IPS DF 19.7 (cell line): ENCODE data around the gene ZNF786.
"Not testable (repeated sequence)": the region's sequence is repeated elsewhere in the genome, so short reads cannot be mapped to it uniquely, and the experiment has no call there.

ENCODE experiments used
- DNase-seq: peaks from one replicate; pipeline ENCODE4 v3.0.0-alpha.2; 2013; ENCODE audit warnings: low read depth, low spot score

Gene ZNF786

DNA sequence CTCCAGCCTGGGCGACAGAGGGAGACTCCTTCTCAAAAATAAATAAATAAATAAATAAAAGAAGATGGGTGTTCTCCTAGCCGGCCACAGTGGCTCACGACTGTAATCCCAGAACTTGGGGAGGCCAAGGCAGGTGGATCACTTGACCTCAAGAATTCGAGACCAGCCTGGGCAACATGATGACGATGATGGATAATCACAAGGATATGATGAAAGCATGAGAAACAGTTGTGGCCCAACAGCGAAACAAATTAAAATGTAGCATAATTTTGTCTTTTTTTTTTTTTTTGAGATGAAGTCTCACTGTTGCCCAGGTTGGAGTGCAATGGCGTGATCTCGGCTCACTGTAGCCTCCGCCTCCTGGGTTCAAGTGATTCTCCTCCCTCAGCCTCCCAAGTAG, 12.9 kb downstream of the ZNF786 start:
- DNase-seq, result no peak

DNA sequence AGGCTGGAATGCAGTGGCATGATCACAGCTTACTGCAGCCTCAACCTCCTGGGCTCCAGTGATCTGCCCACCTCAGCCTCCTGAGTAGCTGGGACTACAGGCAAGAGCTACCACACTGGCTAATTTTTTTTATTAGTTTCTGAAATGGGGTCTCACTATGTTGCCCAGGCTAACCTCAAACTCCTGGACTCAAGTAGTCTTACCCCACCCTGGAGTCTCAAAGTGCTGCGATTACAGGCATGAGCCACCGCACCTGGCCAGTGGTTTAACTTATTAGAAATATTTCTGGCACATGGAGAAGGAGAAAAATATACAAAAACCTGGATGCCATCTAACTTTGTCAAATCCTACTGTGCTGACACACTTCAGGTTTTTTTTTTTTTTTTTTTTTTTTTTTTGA, 15.2 kb downstream of the ZNF786 start:
- DNase-seq, result no peak

DNA sequence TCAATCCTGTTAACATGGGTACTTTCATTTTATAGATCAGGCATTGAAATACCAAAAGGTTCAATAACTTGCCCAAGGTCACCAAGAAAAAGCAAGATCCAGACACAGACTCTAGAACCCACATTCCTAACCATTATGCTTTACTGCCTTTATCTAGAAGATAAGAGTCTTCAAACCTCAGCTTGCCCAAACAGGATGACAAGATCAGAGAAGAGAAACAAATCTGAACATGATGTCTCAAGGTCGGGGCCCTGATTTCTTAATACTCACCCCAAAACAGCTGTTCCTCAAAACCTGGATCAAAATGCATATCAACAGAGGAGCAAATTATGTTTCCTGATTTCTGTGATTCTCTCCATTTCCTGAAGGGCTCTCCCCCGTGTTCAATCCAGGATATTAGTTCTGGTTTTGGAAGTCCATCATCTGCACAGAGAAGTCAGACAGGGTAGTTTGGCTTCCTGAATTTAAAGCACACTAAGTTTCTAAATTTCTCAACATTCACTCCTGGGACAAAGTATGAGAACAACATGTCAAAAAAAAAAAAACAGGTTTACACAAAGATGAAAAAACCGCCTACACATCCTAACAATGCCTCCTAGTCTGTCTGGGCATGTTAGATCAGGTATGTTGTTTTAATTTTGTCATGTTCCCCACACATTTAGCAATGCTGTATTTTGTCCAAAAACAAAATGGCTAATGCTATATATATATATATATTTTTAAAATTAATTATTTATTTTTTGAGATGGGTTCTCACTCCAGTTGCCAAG, 16.2 kb downstream of the ZNF786 start:
- no peak for DNase-seq

DNA sequence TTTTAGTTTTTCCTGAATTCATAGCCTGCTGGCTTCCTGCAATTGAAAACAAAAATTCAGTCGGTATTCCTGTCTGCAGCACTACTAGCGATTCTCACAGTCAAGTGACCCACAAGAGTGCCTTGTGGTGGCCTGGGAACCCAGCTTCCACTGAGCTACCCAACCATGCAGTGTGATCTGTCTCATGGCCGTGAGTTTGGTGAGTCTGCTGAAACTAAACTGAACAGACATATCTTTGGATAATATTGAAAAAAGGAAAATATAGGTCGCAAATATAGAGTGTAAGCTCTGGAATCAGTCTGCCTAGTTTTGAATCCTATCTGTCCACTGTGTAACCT, 18.1 kb downstream of the ZNF786 start:
- DNase-seq, result no peak

DNA sequence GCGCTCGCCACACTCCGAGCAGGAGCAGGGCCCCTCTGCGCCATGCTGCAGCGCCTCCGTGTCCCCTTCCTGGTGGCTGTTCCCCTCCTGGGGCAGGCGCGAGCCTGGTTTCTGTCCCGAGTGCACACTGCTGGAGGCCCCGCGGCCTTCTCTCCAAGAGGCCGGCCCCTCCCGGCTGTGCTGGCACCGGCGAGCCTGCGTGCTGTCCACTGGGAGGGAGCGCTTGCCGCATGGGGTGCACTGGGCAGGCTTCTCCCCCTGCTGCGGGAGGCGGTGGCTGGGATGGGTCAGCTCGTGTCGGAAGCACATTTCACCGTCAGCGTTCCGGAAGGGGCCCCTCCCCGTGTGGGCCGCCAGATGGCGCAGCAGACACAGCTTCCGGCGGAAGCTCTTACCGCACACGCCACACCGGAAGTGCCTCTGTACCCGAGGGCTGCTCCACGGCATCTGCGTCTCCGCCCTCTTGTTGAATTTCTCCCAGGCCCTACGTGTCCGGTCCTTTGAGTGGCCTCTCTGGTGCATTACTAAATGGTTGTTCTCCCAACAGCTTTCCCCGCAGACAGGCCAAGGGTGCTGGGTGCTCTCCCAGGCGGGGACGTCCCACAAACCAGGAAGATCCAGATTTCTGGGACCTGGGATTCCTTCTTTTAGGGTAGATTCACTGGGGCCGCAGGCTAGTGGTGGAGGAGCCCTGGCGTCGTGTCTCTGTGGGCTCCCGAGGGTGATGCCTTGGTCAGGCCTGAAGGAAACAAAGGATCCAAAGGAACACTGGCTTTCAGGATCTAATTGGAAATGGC, 18.7 kb downstream of the ZNF786 start:
- DNase-seq, result no peak

DNA sequence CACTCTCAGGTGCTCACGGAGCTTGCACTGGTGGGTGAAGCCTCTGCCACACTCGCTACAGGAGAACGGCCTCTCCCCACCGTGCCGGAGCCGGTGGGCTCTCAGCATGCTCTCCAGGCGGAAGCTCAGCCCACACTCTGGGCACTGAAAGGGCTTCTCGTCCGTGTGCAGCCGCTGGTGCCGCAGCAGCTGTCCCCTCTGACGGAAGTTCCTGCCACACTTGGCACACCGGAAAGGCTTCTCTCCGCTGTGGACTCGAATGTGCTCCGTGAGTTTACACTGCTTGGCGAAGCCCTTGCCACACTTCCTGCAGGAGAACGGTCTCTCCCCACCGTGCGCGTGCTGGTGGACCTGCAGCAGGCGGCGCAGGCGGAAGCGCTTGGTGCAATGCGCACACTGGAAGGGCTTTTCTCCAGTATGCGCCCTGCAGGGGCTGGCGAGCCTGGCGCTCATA, 19.3 kb downstream of the ZNF786 start:
- no peak for DNase-seq

DNA sequence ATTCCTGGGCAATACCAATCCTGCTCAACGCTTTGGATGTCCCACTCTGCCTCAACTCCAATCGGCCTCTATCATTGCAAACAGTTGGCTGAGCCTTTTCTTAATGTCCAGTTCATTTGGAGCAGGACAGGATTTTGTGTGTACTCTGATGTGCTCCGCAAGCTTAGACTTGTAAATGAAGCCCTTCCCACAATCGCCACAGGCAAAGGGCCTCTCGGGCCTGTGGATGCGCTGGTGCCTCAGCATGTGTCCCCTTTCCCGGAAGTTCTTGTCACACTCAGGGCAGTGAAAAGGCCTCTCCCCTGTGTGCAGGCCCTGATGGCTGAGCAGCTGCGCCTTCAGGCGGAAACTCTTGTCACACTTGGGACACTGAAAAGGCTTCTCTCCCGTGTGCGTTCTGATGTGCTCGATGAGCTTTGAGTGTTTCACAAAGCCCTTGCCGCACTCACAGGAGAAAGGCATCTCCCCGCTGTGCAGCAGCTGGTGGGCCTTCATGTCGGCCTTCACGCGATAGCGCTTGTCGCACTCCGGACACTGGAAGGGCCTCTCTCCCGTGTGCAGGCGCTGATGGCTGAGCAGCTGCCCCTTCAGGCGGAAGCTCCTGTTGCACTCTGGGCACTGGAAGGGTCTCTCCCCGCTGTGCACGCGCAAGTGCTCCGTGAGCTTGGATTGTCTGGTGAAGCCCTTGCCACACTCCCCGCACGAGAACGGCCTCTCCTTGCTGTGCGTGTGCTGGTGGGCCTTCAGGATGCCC, 20.0 kb downstream of the ZNF786 start:
- DNase-seq, result no peak

DNA sequence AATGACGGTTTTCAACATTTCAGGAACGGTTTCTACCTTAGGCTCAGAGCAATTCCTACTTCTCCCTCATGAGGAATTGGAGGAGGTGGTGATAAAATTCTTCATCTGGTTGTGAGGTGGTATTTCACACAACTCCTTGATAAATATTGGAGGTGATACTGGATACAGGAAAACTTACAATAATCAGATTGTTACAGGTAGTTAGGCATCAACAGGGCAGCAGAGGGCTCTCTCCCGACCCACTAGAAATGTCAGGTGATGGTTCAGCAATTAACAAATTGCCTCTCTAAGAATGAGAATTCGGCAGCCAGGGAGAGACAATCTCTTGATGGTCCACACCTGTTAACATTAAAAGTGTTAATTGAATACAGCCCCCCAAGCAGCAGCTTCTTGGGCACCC, 22.6 kb downstream of the ZNF786 start:
- DNase-seq, result no peak

DNA sequence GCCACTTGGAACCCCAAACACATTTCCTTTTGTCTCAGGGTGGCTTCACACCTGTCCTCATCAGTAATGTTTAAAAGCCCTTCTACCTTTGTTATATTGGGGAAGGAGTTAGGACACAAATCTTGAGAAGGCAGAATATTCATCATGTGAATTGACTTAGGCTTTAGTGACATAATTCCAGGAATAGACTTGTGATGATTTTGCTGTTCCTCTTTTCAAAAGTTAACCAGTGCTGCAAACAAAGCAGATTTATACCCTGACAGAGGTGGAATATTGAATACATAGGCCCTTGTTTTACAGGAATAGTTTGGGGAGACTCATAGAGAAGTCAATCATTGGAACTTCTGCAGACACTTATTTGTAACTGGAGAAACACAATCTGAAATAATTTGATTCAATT, 27.0 kb downstream of the ZNF786 start:
- no peak for DNase-seq

DNA sequence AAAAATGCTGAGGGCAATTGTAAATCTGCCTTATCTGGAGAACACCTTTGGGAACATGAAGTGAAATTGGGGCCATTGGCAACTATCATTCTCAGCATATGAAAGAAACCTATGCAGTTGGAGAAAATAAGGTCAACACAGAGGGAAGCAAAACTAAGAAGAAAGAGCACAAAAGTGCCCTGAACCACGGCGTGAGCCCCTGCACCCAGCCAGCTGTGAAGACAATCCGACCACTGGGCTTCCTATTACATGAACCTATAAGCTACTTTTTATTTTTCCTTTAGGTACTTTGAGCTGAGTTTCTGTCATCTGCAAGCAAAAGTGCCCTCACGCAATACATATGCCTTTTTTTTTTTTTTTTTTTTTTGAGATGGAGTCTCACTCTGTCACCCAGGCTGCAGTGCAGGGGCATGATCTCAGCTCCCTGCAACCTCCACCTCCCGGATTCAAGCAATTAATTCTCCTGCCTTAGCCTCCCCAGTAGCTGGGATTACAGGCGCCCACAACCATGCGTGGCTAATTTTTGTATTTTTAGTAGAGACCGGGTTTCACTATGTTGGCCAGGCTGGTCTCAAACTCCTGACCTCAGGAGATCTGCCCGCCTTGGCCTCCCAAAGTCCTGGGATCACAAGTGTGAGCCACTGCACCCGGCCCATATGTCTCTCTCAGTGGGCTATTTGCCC, 28.2 kb downstream of the ZNF786 start:
- DNase-seq, result not testable (repeated sequence)

DNA sequence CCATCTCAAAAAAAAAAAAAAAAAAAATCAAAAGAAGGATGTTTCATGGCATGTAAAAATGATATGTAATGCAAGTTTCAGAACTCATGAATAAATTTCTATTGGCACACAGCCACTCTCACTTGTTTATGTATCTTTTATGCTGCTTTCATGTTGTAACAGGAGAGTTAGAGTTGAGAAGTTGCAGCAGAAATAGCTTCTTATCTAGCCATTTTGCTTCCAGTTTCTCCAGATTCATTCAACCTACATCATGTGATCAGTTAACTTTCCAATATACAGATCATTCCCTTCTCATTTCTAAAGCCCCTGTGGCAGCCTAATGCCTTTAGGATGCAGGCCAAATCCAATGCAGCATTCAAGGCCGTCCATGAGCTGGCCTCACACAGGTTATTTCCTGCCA, 30.4 kb downstream of the ZNF786 start:
- DNase-seq, result no peak

DNA sequence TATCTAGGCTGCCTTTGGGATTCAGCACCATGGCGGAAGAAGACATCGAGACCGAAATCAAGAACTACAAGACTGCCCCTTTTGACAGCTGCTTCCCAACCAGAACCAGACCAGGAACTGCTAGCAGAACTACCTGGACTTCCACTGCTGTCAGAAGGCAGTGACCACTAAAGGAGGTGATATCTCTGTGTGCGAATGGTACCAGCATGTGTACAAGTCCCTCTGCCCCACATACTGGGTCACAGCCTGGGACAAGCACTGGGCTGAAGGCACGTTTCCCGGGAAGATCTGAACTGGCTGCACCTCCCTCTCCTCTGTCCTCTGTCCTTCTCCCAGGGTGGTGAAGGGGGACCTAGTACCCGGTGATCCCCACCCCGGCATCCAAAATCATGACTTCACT, 36.6 kb downstream of the ZNF786 start:
- no peak for DNase-seq

DNA sequence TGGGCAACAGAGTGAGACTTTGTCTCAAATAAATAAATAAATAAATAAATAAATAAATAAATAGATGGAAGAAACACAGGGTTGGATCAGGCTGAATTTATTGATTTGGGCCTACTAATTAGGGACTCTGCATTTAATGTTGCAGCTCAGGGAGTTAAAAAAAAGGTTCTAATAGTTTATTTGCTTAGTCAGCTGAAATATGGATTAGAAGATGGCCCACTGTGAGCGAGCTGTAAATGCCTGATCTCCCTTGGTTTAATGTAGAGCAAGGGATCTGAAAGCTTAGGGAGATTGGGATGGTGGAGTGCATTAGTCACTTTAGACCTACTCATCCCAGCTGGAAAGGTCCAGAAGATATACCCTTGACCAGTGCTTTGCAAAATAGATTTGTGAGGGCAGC, 37.1 kb downstream of the ZNF786 start:
- no peak for DNase-seq

DNA sequence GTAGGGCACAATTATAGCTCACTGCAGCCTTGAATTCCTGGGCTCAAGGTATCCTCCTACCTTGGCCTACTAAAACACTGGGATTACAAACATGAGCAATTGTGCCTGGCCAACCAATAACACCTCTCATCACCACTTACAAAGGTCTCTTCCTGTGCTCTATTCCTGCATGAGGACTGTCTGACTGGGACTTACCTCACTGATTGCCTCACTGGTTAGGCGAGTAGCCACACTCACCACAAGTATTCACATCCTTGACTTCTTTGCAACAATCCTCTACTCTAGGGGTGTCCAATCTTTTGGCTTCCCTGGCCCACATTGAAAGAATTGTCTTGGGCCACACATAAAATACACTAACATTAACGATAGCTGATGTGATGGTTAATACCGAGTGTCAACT, 39.6 kb downstream of the ZNF786 start:
- DNase-seq, result no peak

DNA sequence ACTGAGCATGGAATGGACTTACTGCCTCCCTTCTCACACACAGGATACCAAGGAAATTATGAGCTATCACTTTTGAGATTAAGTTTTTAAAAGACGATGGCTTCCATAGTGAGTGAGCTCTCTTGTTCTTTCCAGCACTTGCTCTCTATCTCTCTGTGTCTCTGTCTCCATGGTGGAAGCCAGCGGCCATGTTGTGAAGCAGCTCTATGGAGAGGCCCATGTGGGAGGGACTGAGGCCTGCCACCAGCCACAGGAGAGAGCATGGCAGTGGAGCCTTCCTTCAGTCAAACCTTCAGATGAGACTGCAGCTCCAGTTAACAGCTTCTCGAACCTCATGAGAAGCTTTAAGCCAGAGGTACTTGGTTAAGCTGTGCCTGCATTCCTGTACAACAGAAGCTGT, 41.7 kb downstream of the ZNF786 start:
- DNase-seq, result no peak

DNA sequence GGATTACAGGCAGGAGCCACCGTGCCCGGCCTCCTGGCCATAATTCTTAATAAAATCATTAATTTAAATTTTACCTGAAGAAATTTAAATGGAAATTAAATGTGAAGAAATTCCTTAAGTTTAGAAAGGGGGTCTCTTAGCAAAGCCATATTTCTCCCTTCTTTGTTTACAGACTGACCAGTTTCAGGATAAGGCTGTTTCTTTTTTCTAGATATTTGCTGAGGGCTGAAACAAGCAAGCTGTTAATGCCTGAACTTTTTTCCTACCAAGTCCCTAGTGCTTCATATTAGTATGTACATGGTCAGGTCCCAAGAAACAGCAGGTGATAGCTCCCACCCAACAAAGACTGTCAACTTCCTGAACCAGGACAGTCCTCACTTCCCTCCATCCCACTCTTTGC, 44.1 kb downstream of the ZNF786 start:
- no peak for DNase-seq

DNA sequence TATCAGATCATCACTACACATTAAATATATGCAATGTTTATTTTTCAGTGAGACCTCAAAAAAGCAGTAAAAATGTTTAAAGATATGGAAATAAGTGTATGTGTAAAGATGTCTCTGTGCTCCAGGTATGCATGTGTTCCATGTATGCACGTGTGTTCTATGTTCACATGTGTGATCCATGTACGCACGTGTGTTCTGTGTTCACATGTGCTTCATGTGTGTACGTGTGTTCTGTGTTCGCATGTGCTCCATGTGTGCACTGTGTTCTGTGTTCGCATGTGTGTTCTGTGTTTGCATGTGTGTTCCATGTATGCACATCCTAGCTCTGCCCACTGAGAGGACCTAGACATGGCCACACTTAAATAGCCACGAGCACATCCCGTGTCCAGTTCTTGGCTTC, 46.6 kb downstream of the ZNF786 start:
- no peak for DNase-seq

DNA sequence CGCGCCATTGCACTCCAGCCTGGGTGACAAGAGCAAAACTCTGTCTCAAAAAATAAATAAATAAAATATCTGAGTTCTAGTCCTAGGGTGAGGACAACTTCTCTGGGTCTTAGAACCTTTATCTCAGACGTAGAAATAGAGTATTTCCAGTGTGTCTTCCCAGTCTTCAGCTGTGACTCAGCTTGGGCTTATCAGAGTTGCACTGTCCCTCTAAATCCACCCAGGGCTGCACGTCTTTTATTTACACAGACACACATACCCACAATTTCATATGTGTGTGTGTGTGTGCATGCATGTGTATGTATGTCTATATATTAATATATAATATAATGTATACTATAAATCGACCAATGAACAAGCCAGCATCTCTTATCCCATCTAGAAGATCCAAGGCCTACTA, 49.2 kb downstream of the ZNF786 start:
- no peak for DNase-seq

DNA sequence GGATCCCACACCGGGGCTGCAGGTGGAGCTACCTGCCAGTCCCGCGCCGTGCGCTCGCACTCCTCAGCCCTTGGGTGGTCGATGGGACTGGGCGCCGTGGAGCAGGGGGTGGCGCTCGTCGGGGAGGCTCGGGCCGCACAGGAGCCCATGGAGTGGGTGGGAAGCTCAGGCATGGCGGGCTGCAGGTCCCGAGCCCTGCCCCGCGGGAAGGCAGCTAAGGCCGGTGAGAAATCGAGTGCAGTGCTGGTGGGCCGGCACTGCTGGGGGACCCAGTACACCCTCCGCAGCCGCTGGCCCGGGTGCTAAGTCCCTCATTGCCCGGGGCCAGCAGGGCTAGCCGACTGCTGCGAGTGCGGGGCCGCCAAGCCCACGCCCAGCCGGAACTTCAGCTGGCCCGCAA, 51.9 kb downstream of the ZNF786 start:
- DNase-seq, result not testable (repeated sequence)

DNA sequence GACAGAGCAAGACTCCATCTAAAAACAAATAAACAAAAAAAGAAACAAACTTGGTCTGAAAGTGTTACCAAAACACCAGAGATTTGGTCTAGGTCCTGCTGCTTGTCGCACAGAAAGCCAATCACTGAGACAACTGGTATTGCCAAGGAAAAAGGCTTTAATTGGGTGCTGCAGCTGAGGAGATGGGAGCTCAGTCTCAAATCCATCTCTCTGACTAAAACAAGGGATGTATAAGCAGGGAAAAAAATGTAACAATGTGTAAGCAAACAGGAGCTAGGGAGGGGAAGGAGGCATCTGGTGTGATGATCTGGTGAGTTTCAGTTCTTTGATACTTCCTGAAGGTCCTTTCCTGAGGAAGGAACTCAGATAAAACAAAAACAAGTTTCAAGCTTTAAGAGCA, 53.8 kb downstream of the ZNF786 start:
- DNase-seq, result no peak

DNA sequence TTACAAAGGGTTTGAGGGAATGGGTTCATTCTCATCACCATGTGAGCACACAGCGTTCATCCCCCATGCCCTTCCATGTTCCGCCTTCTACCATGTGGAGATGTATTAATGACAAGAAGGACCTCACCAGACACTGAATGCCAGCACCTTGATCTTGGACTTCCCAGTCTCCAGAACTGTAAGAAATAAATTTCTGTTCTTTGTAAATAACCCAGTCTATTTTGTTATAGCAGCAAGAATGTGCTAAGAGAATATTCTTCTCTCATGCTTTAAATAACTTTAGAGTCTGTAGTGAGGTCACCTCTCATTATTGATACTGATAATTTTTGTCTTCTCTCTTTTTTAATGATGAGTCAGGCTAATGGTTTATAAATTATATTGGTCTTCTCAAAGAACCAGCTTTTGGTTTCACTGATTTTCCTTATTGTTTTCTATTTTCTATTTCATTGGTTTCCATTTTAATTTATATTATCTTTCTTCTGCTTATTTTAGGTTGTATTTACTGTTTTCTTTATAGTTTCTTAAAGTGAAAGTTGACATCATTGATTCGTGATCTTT, 59.1 kb downstream of the ZNF786 start:
- DNase-seq, result no peak

DNA sequence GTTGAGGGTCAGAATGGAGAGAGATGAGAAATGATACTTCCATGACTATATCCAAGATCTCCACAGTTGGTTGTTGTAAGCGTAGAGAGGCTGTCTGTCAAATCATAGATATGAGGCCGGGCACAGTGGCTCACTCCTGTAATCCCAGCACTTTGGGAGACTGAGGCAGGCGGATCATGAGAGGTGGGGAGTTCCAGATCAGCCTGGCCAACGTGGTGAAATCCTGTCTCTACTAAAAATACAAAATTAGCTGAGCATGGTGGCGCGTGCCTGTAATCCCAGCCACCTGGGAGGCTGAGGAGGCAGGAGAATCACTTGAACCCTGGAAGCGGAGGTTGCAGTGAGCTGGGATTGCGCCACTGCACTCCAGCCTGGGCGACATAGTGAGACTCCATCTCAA, 60.1 kb downstream of the ZNF786 start:
- DNase-seq, result not testable (repeated sequence)
